SK-N-SH treated with all-trans-retinoic acid at 6 μM for 48 hours (cell line): Measurements from ENCODE around the gene BIRC5.

Source experiments
- PATZ1 ChIP-seq: fragments of 250-450 bp; sonication (Bioruptor Pico); IDR thresholded peaks from 2 replicates; pipeline ENCODE4 v1.8.0; 2020; ENCODE audit warnings: mild to moderate bottlenecking, moderate library complexity, borderline replicate concordance
- PPARA ChIP-seq: fragments of 250-450 bp; sonication (Bioruptor Pico); IDR thresholded peaks from 2 replicates; pipeline ENCODE4 v1.5.0; 2020; ENCODE audit warnings: mild to moderate bottlenecking, borderline replicate concordance
- SNAI2 ChIP-seq: fragments of 250-450 bp; sonication (Bioruptor Pico); IDR thresholded peaks from 2 replicates; pipeline ENCODE4 v1.5.0; 2020; ENCODE audit warnings: mild to moderate bottlenecking, moderate library complexity

DNA sequence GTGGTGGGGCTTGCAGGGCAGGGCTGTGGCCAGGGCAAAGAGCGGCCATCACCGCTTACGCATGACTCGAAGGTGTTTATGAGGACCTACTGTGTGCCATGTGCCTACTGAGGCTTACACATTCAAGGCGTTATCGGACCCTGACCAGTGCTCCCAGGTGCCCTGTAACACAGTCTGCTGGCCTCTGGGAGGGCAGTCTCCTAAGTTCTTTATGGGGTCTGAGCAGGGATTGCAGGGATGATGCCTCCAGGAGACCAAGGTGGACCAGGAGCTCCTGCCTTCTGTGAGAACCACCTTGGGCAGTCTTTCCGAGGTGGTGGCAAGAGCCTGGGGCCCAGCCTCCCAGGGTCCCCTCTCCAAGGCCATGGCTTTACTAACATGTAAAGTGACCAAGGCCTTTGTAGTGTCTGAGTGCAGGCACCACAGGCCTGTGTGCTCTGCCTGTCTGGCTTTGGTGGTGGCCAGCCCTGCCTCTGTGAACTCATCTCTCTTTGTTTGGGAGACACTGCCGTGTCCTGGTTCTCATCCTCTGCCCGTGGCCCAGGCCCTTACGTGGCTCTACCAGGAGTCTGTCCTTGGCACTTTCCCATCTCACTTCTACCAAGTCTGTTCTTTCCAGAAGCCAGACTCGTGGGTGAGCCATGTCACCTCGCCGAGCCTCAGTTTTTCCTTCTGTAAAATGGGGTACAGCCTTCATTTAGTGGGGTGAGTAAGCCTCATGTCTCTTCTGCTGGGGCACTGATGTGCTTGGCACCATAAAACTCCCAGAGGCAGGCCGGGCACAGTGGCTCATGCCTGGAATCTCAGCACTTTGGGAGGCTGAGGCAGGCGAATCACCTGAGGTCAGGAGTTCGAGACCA lies 49.1 kb upstream of the BIRC5 start:
- no peak for TF ChIP-seq SNAI2 (CRISPR knock-in tag)
- no peak for TF ChIP-seq PATZ1 (CRISPR knock-in tag)
- no peak for TF ChIP-seq PPARA (CRISPR knock-in tag)
